Transverse colon (tissue), 3 donors: ENCODE data around the gene GPC1.

Experiments used
- POLR2A ChIP-seq: fragments of 450-650 bp; IDR thresholded peaks from one replicate; pipeline ENCODE4 v1.6.1; 2016; ENCODE audit warnings: antibody characterized with exemption, mild to moderate bottlenecking, moderate library complexity
- TF ChIP-seq, protein P1 (sequence below), 5 experiments: fragments of 200-600 bp in 3 of 5; fragments of 450-650 bp in 2 of 5; sonication (generic) in 3 of 5; IDR thresholded peaks; 1 replicate in 2 of 5; 2 replicates in 3 of 5; pipeline ENCODE4 v1.5.1; 2016 to 2017; ENCODE audit warnings: antibody characterized with exemption in 5 of 5, inconsistent platforms in 3 of 5, mild to moderate bottlenecking in 2 of 5, moderate library complexity in 1 of 5

DNA sequence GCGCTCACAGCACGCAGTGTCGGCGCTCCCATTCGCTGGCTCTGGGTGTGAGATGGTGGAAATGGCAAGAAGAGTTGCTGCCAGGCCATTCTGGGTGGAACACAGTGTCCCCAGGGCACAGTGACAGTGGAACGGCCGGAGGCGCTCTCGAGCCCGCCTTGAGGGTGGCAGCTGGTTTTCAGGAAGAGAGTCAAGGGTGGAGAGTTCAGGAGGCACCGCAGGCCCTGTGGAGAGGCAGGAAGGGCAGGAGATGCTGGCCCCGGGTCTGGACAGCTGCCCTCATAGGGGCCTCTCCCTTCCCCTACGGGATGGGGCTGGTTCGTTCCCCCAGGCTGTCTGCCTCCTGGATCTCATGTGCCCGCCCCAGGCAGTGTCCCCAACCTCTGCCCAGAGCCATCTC lies 12.5 kb downstream of the GPC1 start:
- TF ChIP-seq, protein P1, sequence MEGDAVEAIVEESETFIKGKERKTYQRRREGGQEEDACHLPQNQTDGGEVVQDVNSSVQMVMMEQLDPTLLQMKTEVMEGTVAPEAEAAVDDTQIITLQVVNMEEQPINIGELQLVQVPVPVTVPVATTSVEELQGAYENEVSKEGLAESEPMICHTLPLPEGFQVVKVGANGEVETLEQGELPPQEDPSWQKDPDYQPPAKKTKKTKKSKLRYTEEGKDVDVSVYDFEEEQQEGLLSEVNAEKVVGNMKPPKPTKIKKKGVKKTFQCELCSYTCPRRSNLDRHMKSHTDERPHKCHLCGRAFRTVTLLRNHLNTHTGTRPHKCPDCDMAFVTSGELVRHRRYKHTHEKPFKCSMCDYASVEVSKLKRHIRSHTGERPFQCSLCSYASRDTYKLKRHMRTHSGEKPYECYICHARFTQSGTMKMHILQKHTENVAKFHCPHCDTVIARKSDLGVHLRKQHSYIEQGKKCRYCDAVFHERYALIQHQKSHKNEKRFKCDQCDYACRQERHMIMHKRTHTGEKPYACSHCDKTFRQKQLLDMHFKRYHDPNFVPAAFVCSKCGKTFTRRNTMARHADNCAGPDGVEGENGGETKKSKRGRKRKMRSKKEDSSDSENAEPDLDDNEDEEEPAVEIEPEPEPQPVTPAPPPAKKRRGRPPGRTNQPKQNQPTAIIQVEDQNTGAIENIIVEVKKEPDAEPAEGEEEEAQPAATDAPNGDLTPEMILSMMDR (IDR thresholded peaks at IDR 0.05): no peak
- no peak for TF ChIP-seq POLR2A
